ENCODE data around the gene APOC4. TPM values are rescaled to one million over a fixed set of nuclear protein-coding genes. Genes with fewer than 3 reads are reported as not detected.

The APOC4 gene
- polyA plus RNA-seq, 1 donor, result not detected

- H3K9me3 ChIP-seq (ENCODE audit: control insufficient read depth, low read depth, low read length), result no peaks in the 10 kb centered on the region
- 93% methylated on average over 3 of the region's 4 CpGs for WGBS (ENCODE audit: insufficient coverage, low lambda C conversion rate)
- no peak overlapping the region for H3K27ac ChIP-seq (ENCODE audit: low read length)
- H3K4me1 ChIP-seq (ENCODE audit: control insufficient read depth, insufficient read depth, low read length), result no peaks in the 10 kb centered on the region
- H3K4me3 ChIP-seq (ENCODE audit: low read length), result no peak overlapping the region
- H3K36me3 ChIP-seq (ENCODE audit: control insufficient read depth, insufficient read depth, low read length), result peaks cover 74% of the 10 kb centered on the region
- H3K27me3 ChIP-seq (ENCODE audit: control insufficient read depth, insufficient read depth, low read length), result no peaks in the 10 kb centered on the region
- DNase-seq, result no peak
These were observed 33.4 kb downstream of the APOC4 start for GRCh38 chr19:44975444-44975843.

- Histone ChIP-seq H3K36me3 (ENCODE audit: control insufficient read depth, insufficient read depth, low read length) (peaks cover 79% of the 10 kb centered on the region), H3K4me1 (ENCODE audit: control insufficient read depth, insufficient read depth, low read length) (no peaks in the 10 kb centered on the region), H3K27ac (ENCODE audit: low read length) (no peak overlapping the region), H3K27me3 (ENCODE audit: control insufficient read depth, insufficient read depth, low read length) (no peaks in the 10 kb centered on the region), H3K9me3 (ENCODE audit: control insufficient read depth, low read depth, low read length) (no peaks in the 10 kb centered on the region), H3K4me3 (ENCODE audit: low read length) (no peak overlapping the region)
- DNase-seq, result no peak
- WGBS (ENCODE audit: insufficient coverage, low lambda C conversion rate), result no CpG with 5 or more reads among the region's 9 CpGs
These were observed 42.0 kb downstream of the APOC4 start for GRCh38 chr19:44984005-44984404.

GRCh38 chr19:44985445-44985844 lies 43.4 kb downstream of the APOC4 start:
- peaks cover 82% of the 10 kb centered on the region for H3K36me3 ChIP-seq (ENCODE audit: control insufficient read depth, insufficient read depth, low read length)

GRCh38 chr19:44986389-44986788 lies 44.4 kb downstream of the APOC4 start:
- DNase-seq, result no peak
- WGBS (ENCODE audit: insufficient coverage, low lambda C conversion rate), result no CpG with 5 or more reads among the region's 7 CpGs
- H3K4me3 ChIP-seq (ENCODE audit: low read length), result no peak overlapping the region
- H3K4me1 ChIP-seq (ENCODE audit: control insufficient read depth, insufficient read depth, low read length), result no peaks in the 10 kb centered on the region
- peaks cover 87% of the 10 kb centered on the region for H3K36me3 ChIP-seq (ENCODE audit: control insufficient read depth, insufficient read depth, low read length)
- H3K27me3 ChIP-seq (ENCODE audit: control insufficient read depth, insufficient read depth, low read length), result no peaks in the 10 kb centered on the region
- no peaks in the 10 kb centered on the region for H3K9me3 ChIP-seq (ENCODE audit: control insufficient read depth, low read depth, low read length)
- no peak overlapping the region for H3K27ac ChIP-seq (ENCODE audit: low read length)

More at GRCh38 chr19:44985445-44985844, 43.4 kb downstream of the APOC4 start:
- H3K27me3 ChIP-seq (ENCODE audit: control insufficient read depth, insufficient read depth, low read length), result no peaks in the 10 kb centered on the region
- no peak overlapping the region for H3K4me3 ChIP-seq (ENCODE audit: low read length)
- H3K4me1 ChIP-seq (ENCODE audit: control insufficient read depth, insufficient read depth, low read length), result no peaks in the 10 kb centered on the region
- H3K27ac ChIP-seq (ENCODE audit: low read length), result no peak overlapping the region
- no peak for DNase-seq
- no peaks in the 10 kb centered on the region for H3K9me3 ChIP-seq (ENCODE audit: control insufficient read depth, low read depth, low read length)
- WGBS (ENCODE audit: insufficient coverage, low lambda C conversion rate), result no CpG with 5 or more reads among the region's 4 CpGs

GRCh38 chr19:44987148-44987675 lies 45.2 kb downstream of the APOC4 start:
- Histone ChIP-seq H3K4me3 (ENCODE audit: low read length) (no peak overlapping the region), H3K4me1 (ENCODE audit: control insufficient read depth, insufficient read depth, low read length) (no peaks in the 10 kb centered on the region), H3K36me3 (ENCODE audit: control insufficient read depth, insufficient read depth, low read length) (peaks cover 90% of the 10 kb centered on the region), H3K9me3 (ENCODE audit: control insufficient read depth, low read depth, low read length) (no peaks in the 10 kb centered on the region), H3K27ac (ENCODE audit: low read length) (no peak overlapping the region), H3K27me3 (ENCODE audit: control insufficient read depth, insufficient read depth, low read length) (no peaks in the 10 kb centered on the region)
- no CpG with 5 or more reads among the region's 20 CpGs for whole genome bisulfite sequencing (ENCODE audit: insufficient coverage, low lambda C conversion rate)
- DNase-seq, result no peak

GRCh38 chr19:44988273-44988672 lies 46.2 kb downstream of the APOC4 start:
- no peak for DNase-seq
- peaks cover 89% of the 10 kb centered on the region for H3K36me3 ChIP-seq (ENCODE audit: control insufficient read depth, insufficient read depth, low read length)
- no peak overlapping the region for H3K27ac ChIP-seq (ENCODE audit: low read length)
- no CpG with 5 or more reads among the region's 9 CpGs for WGBS (ENCODE audit: insufficient coverage, low lambda C conversion rate)
- H3K27me3 ChIP-seq (ENCODE audit: control insufficient read depth, insufficient read depth, low read length), result no peaks in the 10 kb centered on the region
- H3K4me1 ChIP-seq (ENCODE audit: control insufficient read depth, insufficient read depth, low read length), result no peaks in the 10 kb centered on the region
- H3K4me3 ChIP-seq (ENCODE audit: low read length), result no peak overlapping the region
- H3K9me3 ChIP-seq (ENCODE audit: control insufficient read depth, low read depth, low read length), result no peaks in the 10 kb centered on the region

DNA sequence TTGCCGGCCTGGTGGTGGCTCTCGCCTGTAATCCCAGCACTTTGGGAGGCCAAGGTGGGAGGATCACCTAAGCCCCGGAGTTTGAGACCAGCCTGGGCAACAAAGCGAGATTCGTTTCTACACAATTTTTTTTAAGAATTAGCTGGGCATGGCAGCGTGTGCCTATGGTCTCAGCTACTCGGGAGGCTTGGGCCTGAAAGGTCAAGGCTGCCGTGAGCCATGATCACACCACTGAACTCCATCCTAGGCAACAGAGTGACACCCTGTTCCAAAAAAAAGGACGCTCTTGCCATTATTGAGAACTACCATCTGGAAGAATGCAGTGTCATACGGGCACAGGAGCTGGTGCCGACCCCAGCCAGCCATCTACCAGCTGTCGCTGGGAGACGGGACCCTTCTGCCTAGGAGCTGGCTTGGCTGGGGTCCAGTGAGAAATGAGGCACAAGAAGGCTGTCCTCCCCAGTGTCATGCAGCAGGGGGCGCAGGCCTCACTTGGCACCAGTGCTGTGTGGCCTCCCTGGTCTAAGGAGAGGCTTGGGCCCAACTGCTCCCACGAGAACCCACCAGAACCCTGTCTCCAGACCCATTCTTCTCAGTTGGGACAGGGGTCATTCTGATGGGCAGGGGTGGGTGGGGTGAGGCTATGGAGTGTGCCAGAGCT lies 47.0 kb downstream of the APOC4 start:
- Histone ChIP-seq H3K9me3 (ENCODE audit: control insufficient read depth, low read depth, low read length) (no peaks in the 10 kb centered on the region), H3K27me3 (ENCODE audit: control insufficient read depth, insufficient read depth, low read length) (no peaks in the 10 kb centered on the region), H3K4me3 (ENCODE audit: low read length) (no peak overlapping the region), H3K4me1 (ENCODE audit: control insufficient read depth, insufficient read depth, low read length) (no peaks in the 10 kb centered on the region), H3K27ac (ENCODE audit: low read length) (no peak overlapping the region), H3K36me3 (ENCODE audit: control insufficient read depth, insufficient read depth, low read length) (peaks cover 91% of the 10 kb centered on the region)
- peak in 1 of 2 donors; percentile 20 for DNase-seq
- no CpG with 5 or more reads among the region's 15 CpGs for WGBS (ENCODE audit: insufficient coverage, low lambda C conversion rate)

- Histone ChIP-seq H3K27ac (ENCODE audit: low read length) (no peak overlapping the region), H3K4me3 (ENCODE audit: low read length) (no peak overlapping the region), H3K27me3 (ENCODE audit: control insufficient read depth, insufficient read depth, low read length) (no peaks in the 10 kb centered on the region), H3K4me1 (ENCODE audit: control insufficient read depth, insufficient read depth, low read length) (no peaks in the 10 kb centered on the region), H3K9me3 (ENCODE audit: control insufficient read depth, low read depth, low read length) (no peaks in the 10 kb centered on the region), H3K36me3 (ENCODE audit: control insufficient read depth, insufficient read depth, low read length) (peaks cover 78% of the 10 kb centered on the region)
- no CpG with 5 or more reads among the region's 14 CpGs for WGBS (ENCODE audit: insufficient coverage, low lambda C conversion rate)
- no peak for DNase-seq
These were observed 48.4 kb downstream of the APOC4 start for GRCh38 chr19:44990459-44990858.

GRCh38 chr19:44990966-44991365 lies 48.9 kb downstream of the APOC4 start:
- Histone ChIP-seq H3K9me3 (ENCODE audit: control insufficient read depth, low read depth, low read length) (no peaks in the 10 kb centered on the region), H3K4me3 (ENCODE audit: low read length) (no peak overlapping the region), H3K36me3 (ENCODE audit: control insufficient read depth, insufficient read depth, low read length) (peaks cover 73% of the 10 kb centered on the region), H3K27me3 (ENCODE audit: control insufficient read depth, insufficient read depth, low read length) (no peaks in the 10 kb centered on the region), H3K4me1 (ENCODE audit: control insufficient read depth, insufficient read depth, low read length) (no peaks in the 10 kb centered on the region), H3K27ac (ENCODE audit: low read length) (no peak overlapping the region)
- no peak for DNase-seq
- WGBS (ENCODE audit: insufficient coverage, low lambda C conversion rate), result no CpG with 5 or more reads among the region's 12 CpGs

DNA sequence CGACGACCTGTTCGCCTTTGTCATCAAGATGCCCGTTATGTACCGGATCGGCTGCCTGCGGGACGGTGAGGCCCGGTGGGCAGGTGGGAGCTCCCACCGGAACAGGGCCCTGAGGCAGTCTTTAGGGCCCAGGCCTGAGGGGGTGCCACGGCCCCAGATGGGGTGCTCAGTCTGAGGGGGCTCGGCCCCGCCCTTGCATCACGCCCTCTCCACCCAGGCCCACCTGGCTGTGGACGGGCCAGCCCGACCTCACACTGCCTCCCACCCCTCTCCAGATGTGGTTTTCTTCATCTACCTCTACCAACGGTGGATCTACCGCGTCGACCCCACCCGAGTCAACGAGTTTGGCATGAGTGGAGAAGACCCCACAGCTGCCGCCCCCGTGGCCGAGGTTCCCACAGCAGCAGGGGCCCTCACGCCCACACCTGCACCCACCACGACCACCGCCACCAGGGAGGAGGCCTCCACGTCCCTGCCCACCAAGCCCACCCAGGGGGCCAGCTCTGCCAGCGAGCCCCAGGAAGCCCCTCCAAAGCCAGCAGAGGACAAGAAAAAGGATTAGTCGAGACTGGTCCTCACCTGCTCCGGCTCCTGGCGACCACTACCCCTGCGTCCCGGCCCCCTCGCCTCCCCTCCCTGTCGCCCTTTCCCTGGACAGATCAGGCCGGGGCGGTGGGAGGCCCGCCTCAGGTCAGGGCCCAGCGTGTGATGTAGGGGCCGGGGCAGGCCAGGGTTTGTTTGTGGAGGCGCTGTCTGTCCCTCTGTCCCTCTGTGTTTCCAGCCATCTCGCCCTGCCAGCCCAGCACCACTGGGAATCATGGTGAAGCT lies 50.5 kb downstream of the APOC4 start:
- H3K4me1 ChIP-seq (ENCODE audit: control insufficient read depth, insufficient read depth, low read length), result no peaks in the 10 kb centered on the region
- no CpG with 5 or more reads among the region's 44 CpGs for WGBS (ENCODE audit: insufficient coverage, low lambda C conversion rate)
- no peak overlapping the region for H3K27ac ChIP-seq (ENCODE audit: low read length)
- no peaks in the 10 kb centered on the region for H3K27me3 ChIP-seq (ENCODE audit: control insufficient read depth, insufficient read depth, low read length)
- H3K36me3 ChIP-seq (ENCODE audit: control insufficient read depth, insufficient read depth, low read length), result peaks cover 57% of the 10 kb centered on the region
- no peak overlapping the region for H3K4me3 ChIP-seq (ENCODE audit: low read length)
- H3K9me3 ChIP-seq (ENCODE audit: control insufficient read depth, low read depth, low read length), result no peaks in the 10 kb centered on the region
- DNase-seq, result no peak
